C4-2B (cell line): ENCODE results near the gene B3GAT1.

ENCODE experiments used
- ZFX ChIP-seq: fragments of 450-650 bp; IDR thresholded peaks from 2 replicates; pipeline ENCODE4 v1.6.1; 2017
- TF ChIP-seq, protein P1 (sequence below): fragments of 450-650 bp; conservative IDR thresholded peaks from 2 replicates; pipeline ENCODE4 v1.5.1; 2017; ENCODE audit warnings: mild to moderate bottlenecking

DNA sequence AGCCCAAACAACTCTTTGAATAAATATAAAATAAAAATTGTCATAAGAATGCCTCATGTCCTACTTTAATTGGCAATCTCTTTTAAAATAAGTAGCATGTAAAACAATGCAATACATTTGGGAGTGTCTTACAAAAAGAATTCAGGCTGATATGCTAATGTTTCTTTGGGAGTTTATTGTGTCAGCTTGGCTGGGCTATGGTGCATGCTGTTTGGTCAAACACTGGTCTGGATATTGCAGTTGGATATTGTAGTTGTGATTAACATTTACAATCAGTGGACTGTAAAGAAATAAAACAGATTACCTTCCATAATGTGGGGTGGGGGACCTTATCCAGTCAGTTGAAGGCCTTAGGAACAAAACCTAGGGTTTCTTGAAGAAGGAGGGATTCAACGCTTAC lies 37.0 kb upstream of the B3GAT1 start:
- TF ChIP-seq, protein P1, sequence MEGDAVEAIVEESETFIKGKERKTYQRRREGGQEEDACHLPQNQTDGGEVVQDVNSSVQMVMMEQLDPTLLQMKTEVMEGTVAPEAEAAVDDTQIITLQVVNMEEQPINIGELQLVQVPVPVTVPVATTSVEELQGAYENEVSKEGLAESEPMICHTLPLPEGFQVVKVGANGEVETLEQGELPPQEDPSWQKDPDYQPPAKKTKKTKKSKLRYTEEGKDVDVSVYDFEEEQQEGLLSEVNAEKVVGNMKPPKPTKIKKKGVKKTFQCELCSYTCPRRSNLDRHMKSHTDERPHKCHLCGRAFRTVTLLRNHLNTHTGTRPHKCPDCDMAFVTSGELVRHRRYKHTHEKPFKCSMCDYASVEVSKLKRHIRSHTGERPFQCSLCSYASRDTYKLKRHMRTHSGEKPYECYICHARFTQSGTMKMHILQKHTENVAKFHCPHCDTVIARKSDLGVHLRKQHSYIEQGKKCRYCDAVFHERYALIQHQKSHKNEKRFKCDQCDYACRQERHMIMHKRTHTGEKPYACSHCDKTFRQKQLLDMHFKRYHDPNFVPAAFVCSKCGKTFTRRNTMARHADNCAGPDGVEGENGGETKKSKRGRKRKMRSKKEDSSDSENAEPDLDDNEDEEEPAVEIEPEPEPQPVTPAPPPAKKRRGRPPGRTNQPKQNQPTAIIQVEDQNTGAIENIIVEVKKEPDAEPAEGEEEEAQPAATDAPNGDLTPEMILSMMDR, result no peak
- TF ChIP-seq ZFX, result no peak
